Fibroblast of peridontal ligament (primary cell): Measurements from ENCODE around the gene SLC9A5.

Experiments
- DNase-seq: peaks from one replicate; pipeline ENCODE4 v3.0.0-alpha.2; 2010; ENCODE audit errors: extremely low read depth

The SLC9A5 gene

DNA sequence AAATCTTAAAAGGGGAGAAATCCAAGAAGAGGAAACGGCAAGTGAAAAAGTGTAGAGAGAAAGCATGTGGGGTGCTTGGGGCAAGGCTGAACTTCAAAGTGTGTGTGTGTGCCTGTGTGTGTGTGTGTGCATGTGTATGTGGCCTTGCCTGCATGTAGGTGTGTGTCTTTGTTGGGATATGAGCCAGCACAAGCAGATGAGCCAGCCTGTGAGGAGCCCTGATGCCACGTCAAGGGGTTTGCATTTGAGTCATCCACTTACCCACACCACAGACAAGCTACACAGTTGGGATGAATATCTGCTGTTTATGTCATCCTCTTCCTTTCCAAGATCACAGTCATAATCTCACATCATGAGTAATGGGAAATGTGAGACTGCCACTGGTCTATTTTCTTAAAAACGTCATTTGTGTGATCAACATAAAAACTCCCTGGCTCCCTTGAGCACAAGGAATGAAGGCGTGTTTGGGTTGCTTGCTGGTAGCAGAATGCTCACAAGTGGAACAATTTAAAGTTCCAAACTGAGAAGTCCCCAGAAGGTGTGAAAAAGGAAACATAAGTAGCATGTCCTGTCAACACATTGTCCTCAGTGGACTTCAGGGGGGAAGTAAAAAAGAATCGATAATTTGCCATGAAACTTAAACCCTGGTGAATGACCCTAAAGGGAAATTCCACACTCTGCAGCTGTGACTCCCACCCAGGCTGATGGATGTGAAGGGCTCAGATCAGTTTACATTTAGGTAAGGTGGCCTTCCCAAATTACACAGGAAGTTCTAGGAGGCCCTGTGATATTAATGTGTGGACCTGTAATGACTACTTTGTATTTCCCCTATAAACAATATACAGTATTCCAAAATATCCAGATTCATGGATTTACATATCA lies 63.1 kb downstream of the SLC9A5 start:
- peak; percentile 100 for DNase-seq

DNA sequence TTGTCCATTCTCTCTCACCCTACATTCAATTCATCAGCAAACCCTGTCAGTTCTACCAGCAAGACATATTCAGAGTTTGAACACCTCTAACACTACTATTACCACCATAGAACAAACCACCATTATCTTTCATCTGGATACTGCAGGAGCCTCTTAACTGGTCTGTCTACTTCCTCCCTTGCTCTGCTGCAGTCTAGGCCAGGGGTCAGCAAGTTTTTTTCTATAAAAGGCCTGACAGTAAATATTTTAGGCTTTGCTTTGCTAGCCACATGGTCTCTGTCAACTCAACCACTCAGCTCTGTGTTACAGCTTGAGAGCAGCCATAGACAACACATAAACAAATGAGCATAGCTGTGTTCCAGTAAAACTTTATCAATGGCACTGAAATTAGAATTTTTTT lies 63.9 kb downstream of the SLC9A5 start:
- no peak for DNase-seq

DNA sequence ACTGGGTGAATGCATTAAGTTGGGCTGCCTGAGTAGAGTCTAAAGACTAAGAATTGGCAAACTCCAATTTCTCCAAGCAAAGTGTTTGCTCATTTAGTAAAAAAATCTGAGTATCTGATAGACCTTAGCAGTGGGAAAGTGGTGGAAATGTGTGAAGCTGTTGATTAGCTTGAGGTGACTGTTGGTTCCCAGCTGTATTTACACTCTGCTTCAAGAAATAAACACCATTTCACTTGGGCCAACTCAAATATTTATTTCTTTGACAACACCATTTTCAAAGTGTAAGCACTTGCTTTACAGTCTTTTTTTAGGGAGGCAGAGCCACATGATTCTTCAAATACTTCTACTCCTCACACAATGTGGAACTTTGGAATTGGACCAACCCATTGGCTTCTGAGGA lies 69.1 kb downstream of the SLC9A5 start:
- no peak for DNase-seq
